Erythroblast (primary cell): ENCODE measurements around the gene C17orf75.

Source experiments
- GATA1 ChIP-seq: IDR thresholded peaks from 2 replicates; pipeline ENCODE4 v1.6.1; 2011; ENCODE audit warnings: low read depth, mild to moderate bottlenecking, control low read depth, low read length, moderate library complexity
- POLR2A ChIP-seq: IDR thresholded peaks from 2 replicates; pipeline ENCODE4 v1.6.1; 2011; ENCODE audit warnings: mild to moderate bottlenecking, low read length

GRCh38 chr17:32317353-32317752, 24.6 kb downstream of the C17orf75 start:
- no peak for TF ChIP-seq POLR2A
- no peak for TF ChIP-seq GATA1
